ENCODE measurements around the gene FBN2.
"Not testable (repeated sequence)": the region's sequence is repeated elsewhere in the genome, so short reads cannot be mapped to it uniquely, and the experiment has no call there.

- not testable (repeated sequence) for TF ChIP-seq POLR2A (IDR thresholded peaks at IDR 0.05)
- TF ChIP-seq, protein P1, sequence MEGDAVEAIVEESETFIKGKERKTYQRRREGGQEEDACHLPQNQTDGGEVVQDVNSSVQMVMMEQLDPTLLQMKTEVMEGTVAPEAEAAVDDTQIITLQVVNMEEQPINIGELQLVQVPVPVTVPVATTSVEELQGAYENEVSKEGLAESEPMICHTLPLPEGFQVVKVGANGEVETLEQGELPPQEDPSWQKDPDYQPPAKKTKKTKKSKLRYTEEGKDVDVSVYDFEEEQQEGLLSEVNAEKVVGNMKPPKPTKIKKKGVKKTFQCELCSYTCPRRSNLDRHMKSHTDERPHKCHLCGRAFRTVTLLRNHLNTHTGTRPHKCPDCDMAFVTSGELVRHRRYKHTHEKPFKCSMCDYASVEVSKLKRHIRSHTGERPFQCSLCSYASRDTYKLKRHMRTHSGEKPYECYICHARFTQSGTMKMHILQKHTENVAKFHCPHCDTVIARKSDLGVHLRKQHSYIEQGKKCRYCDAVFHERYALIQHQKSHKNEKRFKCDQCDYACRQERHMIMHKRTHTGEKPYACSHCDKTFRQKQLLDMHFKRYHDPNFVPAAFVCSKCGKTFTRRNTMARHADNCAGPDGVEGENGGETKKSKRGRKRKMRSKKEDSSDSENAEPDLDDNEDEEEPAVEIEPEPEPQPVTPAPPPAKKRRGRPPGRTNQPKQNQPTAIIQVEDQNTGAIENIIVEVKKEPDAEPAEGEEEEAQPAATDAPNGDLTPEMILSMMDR (IDR thresholded peaks at IDR 0.05) = not testable (repeated sequence)
These were observed 137.3 kb downstream of the FBN2 start for GRCh38 chr5:128400766-128401165.
